GM21529 (cell line): ENCODE results near the gene TIMM21.

ENCODE experiments used
- ATAC-seq: cut with Tn5 transposase; IDR thresholded peaks from one replicate; pipeline ENCODE4 v1.9.1; 2021; ENCODE audit not compliant: unreplicated experiment

Gene TIMM21

GRCh38 chr18:74146756-74147155 lies 1.6 kb upstream of the TIMM21 start:
- ATAC-seq, result no peak

- ATAC-seq, result no peak
Observed at GRCh38 chr18:74147491-74147778, 888 bp upstream of the TIMM21 start.

- ATAC-seq, result peak; percentile 8
Observed at GRCh38 chr18:74148543-74149070, 284 bp downstream of the TIMM21 start.

GRCh38 chr18:74149878-74150277 lies 1.6 kb downstream of the TIMM21 start:
- ATAC-seq, result no peak

- no peak for ATAC-seq
Observed at GRCh38 chr18:74152270-74152669, 3.9 kb downstream of the TIMM21 start.

- ATAC-seq, result no peak
Observed at GRCh38 chr18:74152857-74153256, 4.5 kb downstream of the TIMM21 start.

- ATAC-seq, result no peak
Observed at GRCh38 chr18:74153377-74153776, 5.1 kb downstream of the TIMM21 start.

GRCh38 chr18:74153793-74154192 lies 5.5 kb downstream of the TIMM21 start:
- no peak for ATAC-seq

- ATAC-seq, result no peak
Observed at GRCh38 chr18:74154716-74155115, 6.4 kb downstream of the TIMM21 start.

- ATAC-seq, result no peak
Observed at GRCh38 chr18:74155276-74155675, 7.0 kb downstream of the TIMM21 start.

- ATAC-seq, result no peak
Observed at GRCh38 chr18:74163019-74163660, 14.8 kb downstream of the TIMM21 start.

- ATAC-seq, result no peak
Observed at GRCh38 chr18:74166386-74166785, 18.1 kb downstream of the TIMM21 start.

GRCh38 chr18:74171910-74172606 lies 23.7 kb downstream of the TIMM21 start:
- ATAC-seq, result peak; percentile 97

GRCh38 chr18:74172697-74173433 lies 24.5 kb downstream of the TIMM21 start:
- ATAC-seq, result no peak

- no peak for ATAC-seq
Observed at GRCh38 chr18:74173434-74173750, 25.1 kb downstream of the TIMM21 start.

GRCh38 chr18:74175658-74176057 lies 27.3 kb downstream of the TIMM21 start:
- ATAC-seq, result no peak

GRCh38 chr18:74178884-74179283 lies 30.6 kb downstream of the TIMM21 start:
- ATAC-seq, result no peak

GRCh38 chr18:74179623-74180199 lies 31.4 kb downstream of the TIMM21 start:
- no peak for ATAC-seq

- ATAC-seq, result no peak
Observed at GRCh38 chr18:74182335-74182734, 34.0 kb downstream of the TIMM21 start.

- no peak for ATAC-seq
Observed at GRCh38 chr18:74183130-74183529, 34.8 kb downstream of the TIMM21 start.

- ATAC-seq, result no peak
Observed at GRCh38 chr18:74184875-74185274, 36.6 kb downstream of the TIMM21 start.

GRCh38 chr18:74185860-74186259 lies 37.5 kb downstream of the TIMM21 start:
- ATAC-seq, result no peak
